LNCaP clone FGC (cell line): Measurements from ENCODE around the gene AMIGO2.

Source experiments
- DNase-seq: peaks from one replicate; pipeline ENCODE4 v3.0.0-alpha.2; 2011; ENCODE audit warnings: low read depth
- H3K4me3 ChIP-seq: 2 replicates; pipeline ENCODE4 v1.5.1; 2011; ENCODE audit warnings: mild to moderate bottlenecking, low read depth, low read length, control low read depth
- CTCF ChIP-seq: IDR thresholded peaks from 2 replicates; pipeline ENCODE4 v1.5.1; 2012; ENCODE audit warnings: mild to moderate bottlenecking; ENCODE audit not compliant: control insufficient read depth, insufficient read depth; ENCODE audit errors: extremely low read depth

Gene AMIGO2

GRCh38 chr12:47099610-47100009 lies 19.9 kb upstream of the AMIGO2 start:
- TF ChIP-seq CTCF, result no peak
- DNase-seq, result no peak
- no peak overlapping the region for H3K4me3 ChIP-seq

- H3K4me3 ChIP-seq, result no peak overlapping the region
- TF ChIP-seq CTCF, result no peak
- DNase-seq, result no peak
Measured at GRCh38 chr12:47098099-47098498, 18.3 kb upstream of the AMIGO2 start.

GRCh38 chr12:47097276-47097896 lies 17.6 kb upstream of the AMIGO2 start:
- DNase-seq, result peak; percentile 46
- TF ChIP-seq CTCF, result no peak
- H3K4me3 ChIP-seq, result no peak overlapping the region

- no peak for DNase-seq
- H3K4me3 ChIP-seq, result no peak overlapping the region
- TF ChIP-seq CTCF, result no peak
Measured at GRCh38 chr12:47095446-47096236, 15.9 kb upstream of the AMIGO2 start.

GRCh38 chr12:47094804-47095203 lies 15.0 kb upstream of the AMIGO2 start:
- no peak for TF ChIP-seq CTCF
- DNase-seq, result no peak
- H3K4me3 ChIP-seq, result no peak overlapping the region

- TF ChIP-seq CTCF, result no peak
- no peak for DNase-seq
- H3K4me3 ChIP-seq, result no peak overlapping the region
Measured at GRCh38 chr12:47091009-47091408, 11.2 kb upstream of the AMIGO2 start.
